GM12875 (cell line): Measurements from ENCODE around the gene SENP8.

Experiments used
- H3K4me3 ChIP-seq: one replicate; pipeline ENCODE4 v1.5.1; 2011; ENCODE audit warnings: low read depth, low read length, control low read depth
- TF ChIP-seq, protein P1 (sequence below): IDR thresholded peaks from 2 replicates; pipeline ENCODE4 v1.5.1; 2011; ENCODE audit warnings: low read depth, mild to moderate bottlenecking, control low read depth, inconsistent platforms, low read length, moderate library complexity, borderline replicate concordance; ENCODE audit not compliant: insufficient read depth

The SENP8 gene

DNA sequence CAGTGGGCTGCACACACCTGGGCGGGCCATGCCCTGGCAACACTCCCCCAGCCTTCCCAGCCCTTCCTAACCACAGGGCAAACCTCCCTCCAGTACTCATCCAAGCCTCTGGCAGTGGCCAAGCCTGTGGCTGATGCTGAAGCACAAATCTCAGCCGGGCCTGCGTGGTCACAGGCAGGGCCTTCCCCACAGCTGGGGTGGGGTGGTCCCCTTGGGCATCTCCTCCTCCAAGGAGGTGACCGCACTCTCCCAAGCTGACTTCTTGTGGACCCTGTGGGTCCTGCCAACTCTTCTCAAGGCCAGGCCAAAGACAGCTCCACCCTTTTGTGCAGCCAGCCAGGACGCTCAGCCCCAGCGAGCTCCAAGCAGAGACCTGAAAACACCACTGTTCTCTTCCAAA, 58.0 kb downstream of the SENP8 start:
- TF ChIP-seq, protein P1, sequence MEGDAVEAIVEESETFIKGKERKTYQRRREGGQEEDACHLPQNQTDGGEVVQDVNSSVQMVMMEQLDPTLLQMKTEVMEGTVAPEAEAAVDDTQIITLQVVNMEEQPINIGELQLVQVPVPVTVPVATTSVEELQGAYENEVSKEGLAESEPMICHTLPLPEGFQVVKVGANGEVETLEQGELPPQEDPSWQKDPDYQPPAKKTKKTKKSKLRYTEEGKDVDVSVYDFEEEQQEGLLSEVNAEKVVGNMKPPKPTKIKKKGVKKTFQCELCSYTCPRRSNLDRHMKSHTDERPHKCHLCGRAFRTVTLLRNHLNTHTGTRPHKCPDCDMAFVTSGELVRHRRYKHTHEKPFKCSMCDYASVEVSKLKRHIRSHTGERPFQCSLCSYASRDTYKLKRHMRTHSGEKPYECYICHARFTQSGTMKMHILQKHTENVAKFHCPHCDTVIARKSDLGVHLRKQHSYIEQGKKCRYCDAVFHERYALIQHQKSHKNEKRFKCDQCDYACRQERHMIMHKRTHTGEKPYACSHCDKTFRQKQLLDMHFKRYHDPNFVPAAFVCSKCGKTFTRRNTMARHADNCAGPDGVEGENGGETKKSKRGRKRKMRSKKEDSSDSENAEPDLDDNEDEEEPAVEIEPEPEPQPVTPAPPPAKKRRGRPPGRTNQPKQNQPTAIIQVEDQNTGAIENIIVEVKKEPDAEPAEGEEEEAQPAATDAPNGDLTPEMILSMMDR = no peak
- no peak overlapping the region for H3K4me3 ChIP-seq

DNA sequence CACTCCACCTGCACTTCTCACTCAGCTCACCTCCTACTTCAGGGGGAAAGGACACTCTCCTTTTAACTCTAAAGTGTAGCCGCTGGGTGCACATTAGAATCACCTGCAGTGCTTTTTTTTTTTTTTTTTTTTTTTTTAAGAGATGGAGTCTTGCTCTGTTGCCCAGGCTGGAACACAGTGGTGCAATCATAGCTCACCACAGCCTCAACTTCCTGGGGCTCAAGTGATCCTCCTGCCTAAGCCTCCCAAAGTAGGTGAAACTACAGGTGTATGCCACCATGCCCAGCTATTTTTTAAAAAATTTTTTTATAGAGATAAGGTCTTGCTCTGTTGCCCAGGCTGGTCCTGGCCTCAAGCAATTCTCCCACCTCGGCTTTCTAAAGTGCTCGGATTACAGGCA, 58.5 kb downstream of the SENP8 start:
- TF ChIP-seq, protein P1 = no peak

DNA sequence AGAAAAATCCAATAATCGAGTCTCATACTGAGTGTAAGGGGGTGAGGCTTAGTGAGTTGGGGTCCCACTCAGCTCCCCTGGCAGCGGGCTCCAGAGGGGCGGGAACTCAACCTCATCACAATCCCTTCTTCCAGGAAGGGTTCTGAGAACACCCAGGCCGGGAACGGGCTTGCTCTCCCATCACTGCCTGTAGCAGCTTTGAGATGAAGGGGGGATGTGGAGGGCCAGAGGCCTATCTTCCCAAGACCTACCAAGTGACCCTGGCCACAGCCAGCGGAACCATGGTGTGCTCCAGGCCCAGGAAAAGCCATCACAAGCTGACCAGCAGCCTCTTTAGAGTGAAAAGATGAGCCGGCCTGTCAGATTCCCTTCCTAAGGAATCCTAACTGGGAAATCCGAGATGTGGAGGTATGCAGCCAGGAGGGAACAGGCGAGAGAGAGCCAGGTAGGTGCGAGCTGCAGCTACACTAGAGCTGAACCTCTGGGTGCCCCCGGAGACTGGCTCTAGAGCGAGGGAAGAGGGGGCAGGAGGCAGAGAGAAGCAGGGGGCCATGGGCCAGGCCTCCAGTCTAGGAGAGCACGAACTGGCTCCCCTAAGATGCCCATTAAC, 60.9 kb downstream of the SENP8 start:
- TF ChIP-seq, protein P1 = no peak
- no peak overlapping the region for H3K4me3 ChIP-seq

More for the DNA sequence above, 58.5 kb downstream of the SENP8 start:
- H3K4me3 ChIP-seq = no peak overlapping the region

DNA sequence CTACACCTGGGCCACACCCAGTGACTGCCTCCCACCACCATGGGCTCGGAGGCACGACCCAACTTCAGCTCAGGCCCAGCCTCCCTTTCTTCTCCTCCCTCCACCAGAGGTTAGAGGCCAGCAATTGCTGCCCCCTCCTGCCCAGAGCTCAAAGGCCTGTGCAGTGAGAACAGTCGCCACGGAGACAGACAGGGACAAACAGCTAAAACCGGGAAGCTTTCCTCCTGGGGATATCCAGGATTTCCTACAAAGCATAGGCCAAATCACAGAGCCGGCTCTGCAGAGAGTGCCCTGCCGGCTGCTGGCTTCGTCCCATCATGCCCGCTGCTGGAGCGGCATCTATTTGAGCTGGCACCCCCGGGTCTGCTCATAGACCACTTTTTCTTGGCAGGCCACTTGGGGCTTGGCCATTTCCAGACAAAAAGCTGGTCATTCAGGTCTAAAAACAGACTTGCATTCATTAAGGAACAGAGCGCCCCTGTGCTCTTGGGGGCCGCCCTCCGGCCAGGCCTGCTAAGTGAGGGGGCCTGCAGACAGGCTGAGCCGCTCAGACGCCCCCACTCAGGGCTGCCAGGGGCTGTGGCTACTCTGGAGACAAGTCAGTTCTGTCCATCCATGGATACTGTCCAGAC, 61.9 kb downstream of the SENP8 start:
- TF ChIP-seq, protein P1 = no peak
- no peak overlapping the region for H3K4me3 ChIP-seq

DNA sequence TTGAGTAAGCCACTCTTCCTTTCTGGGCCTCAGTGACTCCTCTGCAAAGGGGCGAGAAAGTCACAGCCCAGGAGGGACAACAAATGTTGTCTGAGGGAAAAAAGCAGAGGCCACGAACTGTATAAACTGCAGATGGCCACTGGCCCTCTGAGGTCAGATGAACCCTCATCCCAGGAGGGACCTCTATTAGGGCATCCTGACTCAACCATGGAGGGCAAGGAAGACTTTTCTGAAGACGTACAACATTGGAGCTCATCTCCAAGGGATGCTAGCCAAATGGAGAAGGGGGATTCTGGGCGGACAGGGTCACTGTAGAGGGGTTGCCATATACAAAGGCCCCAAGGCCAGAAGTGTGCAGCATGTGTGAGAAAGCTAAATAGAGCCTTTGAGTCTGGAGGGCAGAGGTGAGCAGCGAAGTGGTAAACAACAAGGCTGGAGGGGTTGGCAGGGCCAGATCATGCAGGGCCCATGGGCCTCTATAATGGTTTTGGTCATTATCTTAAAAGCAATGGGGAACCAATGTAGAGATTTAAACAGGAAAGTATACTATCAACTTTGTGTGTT, 62.6 kb downstream of the SENP8 start:
- H3K4me3 ChIP-seq = no peak overlapping the region
- TF ChIP-seq, protein P1 = no peak

DNA sequence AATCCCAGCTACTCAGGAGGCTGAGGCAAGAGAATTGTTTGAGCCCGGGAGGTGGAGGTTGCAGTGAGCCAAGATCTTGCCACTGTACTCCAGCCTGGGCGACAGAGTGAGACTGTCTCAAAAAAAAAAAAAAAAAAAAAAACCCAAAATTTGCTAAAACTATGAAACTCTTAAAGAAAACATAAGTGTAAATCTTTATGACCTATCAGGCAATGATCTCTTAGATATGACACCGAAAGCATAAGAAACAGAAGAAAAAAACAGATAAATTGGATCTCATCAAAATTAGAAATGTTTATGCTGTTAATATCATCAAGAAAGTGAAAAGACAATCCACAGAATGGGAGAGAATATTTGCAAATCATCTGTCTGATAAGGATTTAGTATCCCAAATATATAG, 64.0 kb downstream of the SENP8 start:
- H3K4me3 ChIP-seq = no peak overlapping the region
- TF ChIP-seq, protein P1 = no peak

DNA sequence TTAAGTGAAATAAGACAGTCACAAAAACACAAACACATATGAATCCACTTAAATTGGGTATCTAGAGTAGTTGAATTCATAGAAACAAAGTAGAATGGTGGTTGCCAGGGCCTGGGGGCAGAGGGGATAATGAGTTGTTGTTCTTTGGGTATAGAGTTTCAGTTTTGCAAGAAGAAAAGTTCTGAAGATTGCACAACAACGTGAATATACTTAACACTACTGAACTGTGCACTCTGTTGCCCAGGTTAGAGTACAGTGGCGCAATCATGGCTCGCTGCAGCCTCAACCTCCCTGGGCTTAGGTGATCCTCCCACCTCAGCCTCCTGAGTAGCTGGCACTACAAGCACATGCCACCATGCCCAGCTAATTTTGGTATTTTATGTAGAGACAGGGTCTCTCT, 64.5 kb downstream of the SENP8 start:
- TF ChIP-seq, protein P1 = no peak
- H3K4me3 ChIP-seq = no peak overlapping the region
